ENCODE measurements around the gene KCTD17. TPM values are rescaled to one million over a fixed set of nuclear protein-coding genes. Genes with fewer than 3 reads are reported as not detected.

KCTD17 gene, protein sequence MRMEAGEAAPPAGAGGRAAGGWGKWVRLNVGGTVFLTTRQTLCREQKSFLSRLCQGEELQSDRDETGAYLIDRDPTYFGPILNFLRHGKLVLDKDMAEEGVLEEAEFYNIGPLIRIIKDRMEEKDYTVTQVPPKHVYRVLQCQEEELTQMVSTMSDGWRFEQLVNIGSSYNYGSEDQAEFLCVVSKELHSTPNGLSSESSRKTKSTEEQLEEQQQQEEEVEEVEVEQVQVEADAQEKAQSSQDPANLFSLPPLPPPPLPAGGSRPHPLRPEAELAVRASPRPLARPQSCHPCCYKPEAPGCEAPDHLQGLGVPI
- 29.1 TPM for polyA plus RNA-seq (2013, experiment 1 of 2)
- polyA plus RNA-seq (2013, experiment 2 of 2) = 39.6 TPM

DNA sequence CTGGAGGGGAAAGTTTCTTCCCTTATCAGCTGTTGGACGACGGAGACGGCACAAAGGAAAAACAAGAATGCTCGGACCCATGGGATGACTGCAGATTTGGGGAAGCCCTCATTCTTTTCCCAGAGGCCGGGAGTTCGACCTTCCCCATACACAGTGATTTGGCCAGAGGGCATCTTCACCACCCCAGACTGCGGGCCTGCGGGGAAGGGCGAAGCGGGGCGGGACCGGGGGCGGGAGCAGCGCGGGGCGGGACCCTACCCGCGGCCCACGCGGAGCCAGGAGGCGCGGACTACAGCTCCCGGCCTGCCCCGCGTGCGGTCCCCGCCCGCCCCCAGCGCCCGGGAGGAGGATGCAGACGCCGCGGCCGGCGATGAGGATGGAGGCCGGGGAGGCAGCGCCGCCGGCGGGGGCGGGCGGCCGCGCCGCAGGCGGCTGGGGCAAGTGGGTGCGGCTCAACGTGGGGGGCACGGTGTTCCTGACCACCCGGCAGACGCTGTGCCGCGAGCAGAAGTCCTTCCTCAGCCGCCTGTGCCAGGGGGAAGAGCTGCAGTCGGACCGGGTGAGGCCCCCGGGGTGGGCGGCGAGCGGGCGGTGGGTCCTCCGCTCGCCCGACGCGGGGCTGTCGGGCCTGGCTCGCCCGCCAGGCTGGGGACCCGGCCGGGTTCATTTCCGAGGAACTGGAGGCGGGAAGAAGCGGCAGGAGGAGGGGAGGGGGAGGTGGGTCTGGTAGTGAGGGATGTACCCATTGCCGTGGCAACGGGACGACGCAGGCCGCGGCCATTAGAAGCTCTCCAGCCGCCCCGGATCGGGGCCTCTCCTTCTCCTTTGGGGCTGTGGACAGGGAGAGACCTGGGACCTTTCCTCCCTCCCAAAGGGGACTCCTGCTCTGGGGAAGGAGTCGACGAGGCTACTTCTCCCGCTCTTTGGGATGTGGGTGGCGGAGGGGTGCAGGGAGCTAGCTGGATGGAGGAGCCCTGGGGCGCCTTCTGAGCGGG is at the start of gene KCTD17:
KCTD17 (plus strand) TSS at position 352 of the 995 bp plus-strand sequence; CDS start at position 371, 19 bp downstream.
- peak within 1 kb of the TSS; percentile 72 for H3K9ac ChIP-seq (ENCODE audit: low read depth, low read length)
- H3K4me1 ChIP-seq (ENCODE audit: insufficient read depth, low read length) = no peaks in the 10 kb centered on the region
- peak within 1 kb of the TSS; percentile 85 for H3K4me3 ChIP-seq (ENCODE audit: low read length)
- WGBS = 6% methylated on average over 89 of the region's 89 CpGs
- H3K36me3 ChIP-seq (ENCODE audit: insufficient read depth, low read length) = peaks cover 22% of the 10 kb centered on the region
- no peaks in the 10 kb centered on the region for H3K9me3 ChIP-seq (ENCODE audit: insufficient read depth, low read depth, low read length)
- no peak within 1 kb of the TSS for H3K27ac ChIP-seq (ENCODE audit: low read depth, low read length)
- H3K27me3 ChIP-seq (ENCODE audit: insufficient read depth, low read length) = no peaks in the 10 kb centered on the region; the same call in 1 of the 2 replicates

DNA sequence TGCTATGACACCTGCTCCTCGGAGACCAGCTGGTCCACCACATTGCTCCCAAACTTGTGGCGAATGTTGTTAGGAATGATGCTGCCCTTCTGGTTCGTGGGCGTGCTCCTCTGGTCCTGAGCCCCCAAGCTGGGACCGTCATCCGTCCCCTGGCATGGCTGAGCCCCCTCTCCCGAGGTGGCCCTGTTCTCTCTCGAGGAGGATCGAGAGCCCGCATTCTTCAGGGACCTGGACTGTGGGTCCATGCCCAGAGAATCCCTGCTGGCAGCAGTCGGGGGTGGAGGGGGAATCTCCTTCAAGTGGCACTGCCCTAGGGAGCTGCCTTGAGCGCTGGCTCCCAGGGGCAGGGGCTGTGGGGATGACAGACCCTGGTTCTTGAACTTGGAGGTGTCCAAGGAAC is 49.7 kb upstream of the KCTD17 start:
- H3K9ac ChIP-seq (ENCODE audit: low read depth, low read length) = no peak overlapping the region
- 90% methylated on average over 12 of the region's 12 CpGs for WGBS
- no peak overlapping the region for H3K4me3 ChIP-seq (ENCODE audit: low read length)
- H3K9me3 ChIP-seq (ENCODE audit: insufficient read depth, low read depth, low read length) = no peaks in the 10 kb centered on the region
- H3K27me3 ChIP-seq (ENCODE audit: insufficient read depth, low read length) = no peaks in the 10 kb centered on the region; the same call in 1 of the 2 replicates
- H3K4me1 ChIP-seq (ENCODE audit: insufficient read depth, low read length) = no peaks in the 10 kb centered on the region
- H3K36me3 ChIP-seq (ENCODE audit: insufficient read depth, low read length) = no peaks in the 10 kb centered on the region
- H3K27ac ChIP-seq (ENCODE audit: low read depth, low read length) = no peak overlapping the region

DNA sequence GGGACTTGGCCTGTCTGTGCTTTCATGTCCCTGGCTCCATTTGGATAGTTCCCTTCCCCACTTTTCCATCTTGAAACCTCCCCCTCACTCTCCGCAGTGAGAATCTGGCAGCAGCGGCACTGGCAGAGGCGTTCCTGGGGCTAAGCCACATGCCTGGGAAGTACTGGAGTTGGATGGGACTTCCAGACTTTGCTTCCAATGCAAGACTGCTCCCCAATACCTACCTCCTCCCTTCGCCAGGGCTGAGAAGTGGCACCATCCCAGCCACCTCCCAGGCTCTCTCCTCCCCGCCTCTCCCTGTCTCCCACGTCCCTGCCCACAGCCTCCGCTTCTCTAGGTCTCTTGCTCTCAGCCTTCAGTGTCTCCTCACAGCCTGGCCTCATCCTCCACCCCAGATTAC is 48.9 kb upstream of the KCTD17 start:
- no peaks in the 10 kb centered on the region for H3K36me3 ChIP-seq (ENCODE audit: insufficient read depth, low read length)
- 84% methylated on average over 7 of the region's 7 CpGs for WGBS
- no peaks in the 10 kb centered on the region; the same call in 1 of the 2 replicates for H3K27me3 ChIP-seq (ENCODE audit: insufficient read depth, low read length)
- 0 out of 2 replicates have a peak, but pooled peaks cover under 1% of the 10 kb centered on the region for H3K4me1 ChIP-seq (ENCODE audit: insufficient read depth, low read length)
- no peak overlapping the region for H3K4me3 ChIP-seq (ENCODE audit: low read length)
- H3K27ac ChIP-seq (ENCODE audit: low read depth, low read length) = no peak overlapping the region
- H3K9ac ChIP-seq (ENCODE audit: low read depth, low read length) = no peak overlapping the region
- H3K9me3 ChIP-seq (ENCODE audit: insufficient read depth, low read depth, low read length) = no peaks in the 10 kb centered on the region

DNA sequence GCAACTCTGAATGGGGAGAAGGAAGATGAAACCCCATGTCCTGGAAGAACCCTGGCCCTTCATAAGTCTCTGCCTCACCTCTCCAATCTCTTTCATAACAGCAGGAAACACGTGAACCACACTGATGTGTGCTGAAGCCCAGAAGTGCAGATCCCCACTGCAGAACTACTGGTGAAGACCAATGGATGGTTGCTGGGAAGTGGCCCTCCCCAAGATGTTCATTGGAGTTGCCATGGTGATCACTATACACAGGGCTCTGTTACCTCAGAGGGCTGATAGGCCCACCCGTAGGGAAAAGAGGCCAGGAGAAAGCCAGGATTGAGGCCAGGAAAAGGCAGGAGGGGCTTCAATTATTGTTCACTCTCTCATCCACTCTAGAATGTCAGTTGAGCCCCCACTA is 43.9 kb upstream of the KCTD17 start:
- 59% methylated on average over 2 of the region's 2 CpGs for WGBS
- H3K36me3 ChIP-seq (ENCODE audit: insufficient read depth, low read length) = no peaks in the 10 kb centered on the region
- H3K27ac ChIP-seq (ENCODE audit: low read depth, low read length) = no peak overlapping the region

DNA sequence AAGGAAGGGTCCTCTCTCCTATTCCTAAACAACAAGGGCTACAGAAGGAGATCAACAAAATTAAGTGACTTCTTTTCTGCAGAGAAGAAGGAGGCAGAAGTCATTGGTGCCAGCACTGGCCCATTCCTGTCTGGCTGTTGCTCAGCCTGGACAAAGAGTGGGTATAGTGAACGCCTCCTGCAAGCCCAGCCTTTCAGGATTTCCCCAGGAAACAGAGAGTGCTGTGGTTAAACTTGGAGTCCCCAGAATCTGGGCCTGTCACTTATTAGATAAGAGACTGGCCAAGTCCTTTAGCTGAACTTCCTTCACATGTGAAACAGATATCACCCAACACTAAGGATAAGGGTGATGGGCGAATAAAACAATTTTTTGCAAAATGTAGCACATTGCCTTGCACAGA is 43.2 kb upstream of the KCTD17 start:
- H3K27me3 ChIP-seq (ENCODE audit: insufficient read depth, low read length) = no peaks in the 10 kb centered on the region; the same call in 1 of the 2 replicates
- no peak overlapping the region for H3K4me3 ChIP-seq (ENCODE audit: low read length)
- H3K9ac ChIP-seq (ENCODE audit: low read depth, low read length) = no peak overlapping the region
- WGBS = 79% methylated on average over 2 of the region's 2 CpGs
- H3K9me3 ChIP-seq (ENCODE audit: insufficient read depth, low read depth, low read length) = no peaks in the 10 kb centered on the region
- peaks cover 4% of the 10 kb centered on the region; the same call in 1 of the 2 replicates for H3K4me1 ChIP-seq (ENCODE audit: insufficient read depth, low read length)
- no peaks in the 10 kb centered on the region for H3K36me3 ChIP-seq (ENCODE audit: insufficient read depth, low read length)
- no peak overlapping the region for H3K27ac ChIP-seq (ENCODE audit: low read depth, low read length)

More for the DNA sequence above, 43.9 kb upstream of the KCTD17 start:
- H3K4me1 ChIP-seq (ENCODE audit: insufficient read depth, low read length) = peaks cover 4% of the 10 kb centered on the region; the same call in 1 of the 2 replicates
- no peaks in the 10 kb centered on the region for H3K9me3 ChIP-seq (ENCODE audit: insufficient read depth, low read depth, low read length)
- H3K9ac ChIP-seq (ENCODE audit: low read depth, low read length) = no peak overlapping the region
- no peaks in the 10 kb centered on the region; the same call in 1 of the 2 replicates for H3K27me3 ChIP-seq (ENCODE audit: insufficient read depth, low read length)
- no peak overlapping the region for H3K4me3 ChIP-seq (ENCODE audit: low read length)

DNA sequence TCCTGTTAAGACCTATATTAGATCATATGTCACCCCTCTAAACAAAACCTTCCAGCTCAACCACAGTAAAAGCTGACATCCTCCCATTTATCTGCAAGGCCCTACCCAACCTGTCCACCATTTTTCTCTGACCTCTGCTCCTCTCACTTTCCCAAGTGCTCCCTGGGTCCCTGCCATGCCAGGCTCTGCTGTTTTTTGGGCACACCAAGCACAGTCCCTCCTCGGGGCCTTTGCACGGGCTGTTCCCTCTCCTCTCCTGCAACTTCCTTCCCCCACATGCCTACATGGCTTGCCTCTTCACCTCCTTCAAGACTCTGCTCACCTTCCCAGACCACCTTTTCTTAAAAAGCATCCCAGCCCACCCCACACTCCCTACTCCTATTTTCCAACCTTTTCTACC is 42.1 kb upstream of the KCTD17 start:
- Histone ChIP-seq H3K4me1 (ENCODE audit: insufficient read depth, low read length) (peaks cover 4% of the 10 kb centered on the region; the same call in 1 of the 2 replicates), H3K9ac (ENCODE audit: low read depth, low read length) (no peak overlapping the region), H3K4me3 (ENCODE audit: low read length) (no peak overlapping the region), H3K9me3 (ENCODE audit: insufficient read depth, low read depth, low read length) (no peaks in the 10 kb centered on the region), H3K36me3 (ENCODE audit: insufficient read depth, low read length) (no peaks in the 10 kb centered on the region), H3K27ac (ENCODE audit: low read depth, low read length) (no peak overlapping the region), H3K27me3 (ENCODE audit: insufficient read depth, low read length) (no peaks in the 10 kb centered on the region; the same call in 1 of the 2 replicates)
- WGBS = 90% methylated on average over 2 of the region's 2 CpGs

DNA sequence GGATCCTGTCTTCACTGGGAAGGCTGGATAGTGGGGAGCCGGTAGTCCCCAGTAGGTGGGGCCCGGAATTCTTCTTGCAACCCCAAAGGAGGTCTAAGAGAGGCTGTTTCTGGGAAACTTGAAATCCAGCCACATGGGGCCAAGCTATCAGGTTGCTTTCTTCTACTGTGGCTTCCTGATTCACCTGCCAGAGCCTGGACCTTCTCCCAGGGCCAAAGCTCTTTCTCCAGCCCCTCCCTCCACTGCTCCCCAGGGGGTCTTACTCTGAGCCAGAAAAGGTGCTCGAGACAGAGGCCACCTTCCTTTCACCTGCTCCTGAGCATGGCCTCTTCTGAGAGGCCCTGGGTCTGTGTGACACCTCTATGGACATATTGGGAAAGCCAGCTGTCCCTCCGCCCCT is 41.4 kb upstream of the KCTD17 start:
- Histone ChIP-seq H3K9me3 (ENCODE audit: insufficient read depth, low read depth, low read length) (no peaks in the 10 kb centered on the region), H3K27me3 (ENCODE audit: insufficient read depth, low read length) (no peaks in the 10 kb centered on the region; the same call in 1 of the 2 replicates), H3K4me1 (ENCODE audit: insufficient read depth, low read length) (peaks cover 4% of the 10 kb centered on the region; the same call in 1 of the 2 replicates), H3K9ac (ENCODE audit: low read depth, low read length) (no peak overlapping the region), H3K36me3 (ENCODE audit: insufficient read depth, low read length) (no peaks in the 10 kb centered on the region), H3K4me3 (ENCODE audit: low read length) (no peak overlapping the region), H3K27ac (ENCODE audit: low read depth, low read length) (no peak overlapping the region)
- WGBS = 90% methylated on average over 4 of the region's 4 CpGs

DNA sequence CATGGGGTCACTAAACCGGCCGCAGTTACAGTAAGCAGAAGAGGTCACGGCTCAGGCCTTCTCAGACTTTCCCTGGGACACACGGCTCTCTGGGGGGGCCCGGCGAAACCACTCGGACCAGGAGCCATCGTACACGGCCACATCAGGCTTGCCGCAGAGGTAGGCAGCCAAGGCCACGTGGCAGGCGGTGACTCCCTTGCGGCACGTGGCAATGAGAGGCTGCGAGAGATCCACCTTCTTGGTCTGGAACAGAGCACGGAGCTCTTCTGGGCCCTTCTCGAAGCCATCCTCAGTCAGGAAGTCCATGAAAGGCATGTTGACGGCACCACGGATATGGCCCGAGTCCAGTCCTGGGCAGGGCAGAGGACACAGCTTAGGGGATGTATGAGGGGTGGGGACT is 40.6 kb upstream of the KCTD17 start:
- H3K36me3 ChIP-seq (ENCODE audit: insufficient read depth, low read length) = no peaks in the 10 kb centered on the region
- H3K27ac ChIP-seq (ENCODE audit: low read depth, low read length) = no peak overlapping the region
- 92% methylated on average over 20 of the region's 20 CpGs for WGBS
- peaks cover 4% of the 10 kb centered on the region; the same call in 1 of the 2 replicates for H3K4me1 ChIP-seq (ENCODE audit: insufficient read depth, low read length)
- H3K9ac ChIP-seq (ENCODE audit: low read depth, low read length) = no peak overlapping the region
- no peak overlapping the region for H3K4me3 ChIP-seq (ENCODE audit: low read length)
- no peaks in the 10 kb centered on the region; the same call in 1 of the 2 replicates for H3K27me3 ChIP-seq (ENCODE audit: insufficient read depth, low read length)
- no peaks in the 10 kb centered on the region for H3K9me3 ChIP-seq (ENCODE audit: insufficient read depth, low read depth, low read length)

DNA sequence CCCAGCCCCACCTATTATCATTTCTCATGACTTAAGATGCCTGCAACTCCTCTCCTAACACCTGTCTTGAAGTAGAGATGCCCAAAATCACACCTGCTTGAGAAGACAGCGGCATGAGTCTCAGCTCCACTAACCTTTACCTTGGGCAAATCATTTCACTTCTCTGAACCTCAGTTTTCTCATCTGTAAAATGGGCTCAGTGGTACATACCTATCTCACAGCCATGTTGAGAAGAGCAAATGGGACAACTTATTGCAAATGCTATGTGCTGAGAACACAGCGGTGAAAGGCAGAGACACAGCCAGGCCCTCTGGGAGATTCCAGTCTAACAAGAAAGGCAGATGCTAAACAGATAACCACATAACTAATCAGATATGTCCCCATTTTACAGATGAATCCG is 40.1 kb upstream of the KCTD17 start:
- H3K9me3 ChIP-seq (ENCODE audit: insufficient read depth, low read depth, low read length) = no peaks in the 10 kb centered on the region
- no peaks in the 10 kb centered on the region; the same call in 1 of the 2 replicates for H3K27me3 ChIP-seq (ENCODE audit: insufficient read depth, low read length)
- 93% methylated on average over 3 of the region's 3 CpGs for WGBS
- H3K4me3 ChIP-seq (ENCODE audit: low read length) = no peak overlapping the region
- peaks cover 4% of the 10 kb centered on the region; the same call in 1 of the 2 replicates for H3K4me1 ChIP-seq (ENCODE audit: insufficient read depth, low read length)
- H3K27ac ChIP-seq (ENCODE audit: low read depth, low read length) = no peak overlapping the region
- 0 out of 2 replicates have a peak, but pooled peaks cover 5% of the 10 kb centered on the region for H3K36me3 ChIP-seq (ENCODE audit: insufficient read depth, low read length)
- no peak overlapping the region for H3K9ac ChIP-seq (ENCODE audit: low read depth, low read length)

DNA sequence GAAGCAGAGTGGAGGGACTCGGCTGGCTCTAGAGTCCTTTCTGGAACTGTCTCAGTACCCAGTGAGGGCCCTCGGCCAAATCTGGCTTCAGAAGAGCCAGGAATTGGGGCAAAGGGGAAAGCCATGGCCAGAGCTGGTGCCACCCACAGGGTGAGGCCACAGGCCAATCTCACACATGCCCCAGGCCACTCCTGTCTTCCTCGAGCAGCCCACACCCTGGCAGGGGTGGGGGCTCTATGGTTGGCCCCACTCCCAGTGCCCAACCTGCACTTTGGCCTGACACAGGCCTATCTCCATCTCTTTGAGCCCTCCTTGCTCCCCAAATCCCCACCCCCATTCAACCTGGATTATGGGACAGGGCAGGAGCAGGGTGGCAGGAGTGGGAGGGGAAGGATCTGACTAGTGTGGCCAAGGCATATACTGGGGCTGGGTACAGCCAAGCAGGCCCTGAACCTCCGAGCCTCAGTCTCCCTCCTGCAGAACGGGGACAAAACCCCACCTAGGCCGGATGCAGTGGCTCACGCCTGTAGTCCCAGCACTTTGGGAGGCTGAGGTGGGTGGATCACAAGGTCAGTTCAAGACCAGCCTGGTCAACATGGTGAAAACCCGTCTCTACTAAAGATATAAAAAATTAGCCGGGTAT is 39.2 kb upstream of the KCTD17 start:
- H3K4me1 ChIP-seq (ENCODE audit: insufficient read depth, low read length) = peaks cover 4% of the 10 kb centered on the region; the same call in 1 of the 2 replicates
- no peaks in the 10 kb centered on the region for H3K9me3 ChIP-seq (ENCODE audit: insufficient read depth, low read depth, low read length)
- no peak overlapping the region for H3K4me3 ChIP-seq (ENCODE audit: low read length)
- no peak overlapping the region for H3K9ac ChIP-seq (ENCODE audit: low read depth, low read length)
- H3K27ac ChIP-seq (ENCODE audit: low read depth, low read length) = no peak overlapping the region
- peaks cover 14% of the 10 kb centered on the region; the same call in 1 of the 2 replicates for H3K36me3 ChIP-seq (ENCODE audit: insufficient read depth, low read length)
- no peaks in the 10 kb centered on the region for H3K27me3 ChIP-seq (ENCODE audit: insufficient read depth, low read length)
- 89% methylated on average over 9 of the region's 9 CpGs for WGBS
